Glomerular endothelial cell (primary cell): Measurements from ENCODE around the gene SYNGR1. TPM values are rescaled to one million over a fixed set of nuclear protein-coding genes. Genes with fewer than 3 reads are reported as not detected.

Experiments used
- DNase-seq: peaks from one replicate; pipeline ENCODE4 v3.0.0-alpha.2; 2011; ENCODE audit warnings: low read depth, low spot score; ENCODE audit errors: extremely low read depth
- total RNA-seq: library from RNA; depleted of rRNA; stranded (reverse); fragments of >200 nt; gene quantifications from 2 replicates; pipeline ENCODE4 v1.2.3, GENCODE V29; 2015

Gene SYNGR1
- total RNA-seq, 1 donor from 2014 or later: 3.3 TPM

GRCh38 chr22:39365492-39365780 lies 15.6 kb downstream of the SYNGR1 start:
- DNase-seq: no peak

- no peak for DNase-seq
Observed at GRCh38 chr22:39367035-39367434, 17.2 kb downstream of the SYNGR1 start.

DNA sequence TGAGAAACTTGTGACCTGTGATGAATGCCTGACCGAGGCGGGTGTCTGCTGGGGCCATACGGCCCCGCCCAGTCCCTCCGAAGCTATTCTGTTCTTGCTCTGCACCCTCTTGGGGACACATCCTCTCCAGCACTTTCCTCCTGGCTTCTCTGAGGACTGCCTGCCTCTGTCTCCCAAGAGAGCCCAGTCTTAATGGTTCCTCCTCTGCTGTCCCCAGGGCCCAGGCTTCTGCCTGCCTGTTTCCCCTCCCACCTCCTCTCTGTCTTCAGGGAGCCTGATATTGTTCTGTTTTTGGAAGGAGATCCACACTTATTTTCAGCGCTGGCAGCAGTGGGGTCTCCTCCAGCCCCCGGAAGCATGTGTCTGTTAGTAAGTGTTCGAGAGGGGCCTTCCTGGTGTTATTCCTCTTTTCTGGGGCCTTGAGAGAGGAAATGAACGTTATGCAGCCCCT lies 18.7 kb downstream of the SYNGR1 start:
- DNase-seq: no peak

GRCh38 chr22:39369186-39369585 lies 19.4 kb downstream of the SYNGR1 start:
- no peak for DNase-seq

DNA sequence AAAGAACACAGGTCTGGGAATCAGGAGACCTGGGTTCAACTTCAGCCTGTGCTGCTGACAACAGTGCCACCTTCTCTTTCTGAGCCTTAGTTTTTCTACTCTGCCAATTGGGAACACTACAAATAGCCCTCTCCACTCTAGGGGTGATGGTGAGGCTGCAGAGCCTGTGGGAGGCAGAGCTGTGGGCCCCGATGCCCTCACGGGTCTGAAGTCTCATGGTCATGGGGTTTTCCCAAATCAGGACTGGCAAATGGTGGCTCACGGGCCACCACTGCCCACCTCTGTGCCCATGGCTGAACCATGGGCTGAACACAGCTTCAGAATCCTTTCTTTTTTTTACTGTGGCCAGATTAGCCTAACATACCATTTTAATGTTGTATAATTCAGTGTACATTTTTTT lies 19.8 kb downstream of the SYNGR1 start:
- DNase-seq: no peak

- no peak for DNase-seq
Observed at GRCh38 chr22:39371732-39372131, 21.9 kb downstream of the SYNGR1 start.

- DNase-seq: no peak
Observed at GRCh38 chr22:39374191-39374590, 24.4 kb downstream of the SYNGR1 start.

- DNase-seq: no peak
Observed at GRCh38 chr22:39374801-39375200, 25.0 kb downstream of the SYNGR1 start.

DNA sequence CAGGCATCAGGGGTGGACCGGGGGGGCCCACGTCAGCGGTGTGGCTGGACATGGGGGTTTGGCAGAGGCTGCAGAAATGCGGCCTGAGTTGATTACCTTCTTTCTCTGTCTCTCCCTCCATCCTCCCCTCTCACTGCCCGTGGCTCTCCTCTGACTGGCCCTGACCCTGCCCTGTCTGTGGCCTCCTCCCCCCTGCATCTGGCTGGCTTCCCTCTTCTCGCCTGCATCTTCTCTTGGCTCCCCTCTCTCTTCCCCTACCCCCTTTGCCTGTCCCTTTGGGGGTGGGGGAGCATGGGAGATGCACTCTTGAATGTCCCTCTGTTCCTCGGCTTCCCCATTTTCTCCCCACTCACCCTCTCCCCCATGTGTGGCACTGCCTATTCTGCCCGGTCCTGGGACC lies 25.9 kb downstream of the SYNGR1 start:
- DNase-seq: no peak

DNA sequence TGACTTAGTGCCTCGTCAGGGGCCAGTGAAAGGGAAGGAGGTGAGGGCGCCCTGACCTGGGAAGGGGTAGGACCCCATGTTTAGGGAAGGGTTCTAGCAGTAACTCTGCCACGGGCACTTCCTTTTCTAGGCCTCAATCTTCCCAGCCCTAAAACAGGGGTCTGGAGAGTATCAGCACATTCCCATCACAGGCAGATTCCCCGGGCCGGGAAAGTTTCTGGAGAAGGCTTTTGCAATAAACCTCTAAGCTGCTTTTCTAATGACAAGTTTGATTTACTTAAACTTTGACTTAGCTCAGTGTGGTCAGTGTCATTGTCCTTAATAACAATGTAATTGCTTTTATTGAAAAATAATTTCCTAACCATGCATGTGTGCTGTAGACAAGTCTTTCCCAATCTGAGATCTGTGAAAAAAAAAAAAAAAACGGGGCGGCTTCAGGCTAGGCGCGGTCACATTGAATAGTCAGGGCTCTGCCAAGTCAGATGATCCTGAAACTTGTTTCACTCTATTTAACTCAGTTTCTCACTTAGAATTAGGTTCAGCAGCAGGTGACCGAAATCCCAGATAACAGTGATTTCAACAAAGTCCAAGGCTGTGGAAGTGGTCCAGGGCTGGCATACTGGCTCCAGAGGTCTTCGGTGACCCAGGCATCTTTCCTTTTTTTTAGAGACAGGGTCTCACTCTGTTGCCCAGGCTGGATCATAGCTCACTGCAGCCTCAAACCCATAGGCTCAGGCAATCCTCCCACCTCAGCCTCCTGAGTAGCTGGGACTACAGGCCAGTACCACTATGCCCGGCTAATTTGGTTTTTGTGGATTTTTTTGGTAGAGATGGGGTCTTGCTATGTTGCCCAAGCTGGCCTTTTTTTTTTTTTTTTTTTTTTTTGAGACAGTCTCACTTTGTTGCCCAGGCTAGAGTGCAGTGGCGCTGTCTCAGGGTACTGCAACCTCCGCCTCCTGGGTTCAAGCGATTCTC lies 30.3 kb downstream of the SYNGR1 start:
- DNase-seq: no peak

- DNase-seq: no peak
Observed at GRCh38 chr22:39381009-39381755, 31.4 kb downstream of the SYNGR1 start.

GRCh38 chr22:39381930-39382329 lies 32.1 kb downstream of the SYNGR1 start:
- no peak for DNase-seq

DNA sequence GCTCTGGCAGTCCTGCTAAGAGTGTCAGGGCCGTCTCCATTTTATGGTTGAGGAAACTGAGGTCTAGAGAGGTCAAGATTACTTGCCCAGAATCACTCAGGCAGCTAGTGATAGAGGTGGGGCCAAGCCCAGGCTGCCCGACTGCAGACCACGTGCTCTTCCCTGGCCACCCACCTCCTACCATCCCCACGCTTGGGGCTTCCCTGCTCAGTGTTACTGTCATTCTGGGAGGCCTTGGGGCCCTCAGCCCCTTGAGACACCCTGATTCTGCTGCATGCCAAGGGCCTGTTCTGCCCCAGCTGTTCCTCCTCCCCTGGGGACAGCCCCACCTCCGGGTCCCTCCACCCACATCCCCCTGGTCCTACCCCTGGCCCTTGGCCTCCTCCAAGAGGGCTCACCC lies 32.6 kb downstream of the SYNGR1 start:
- no peak for DNase-seq

DNA sequence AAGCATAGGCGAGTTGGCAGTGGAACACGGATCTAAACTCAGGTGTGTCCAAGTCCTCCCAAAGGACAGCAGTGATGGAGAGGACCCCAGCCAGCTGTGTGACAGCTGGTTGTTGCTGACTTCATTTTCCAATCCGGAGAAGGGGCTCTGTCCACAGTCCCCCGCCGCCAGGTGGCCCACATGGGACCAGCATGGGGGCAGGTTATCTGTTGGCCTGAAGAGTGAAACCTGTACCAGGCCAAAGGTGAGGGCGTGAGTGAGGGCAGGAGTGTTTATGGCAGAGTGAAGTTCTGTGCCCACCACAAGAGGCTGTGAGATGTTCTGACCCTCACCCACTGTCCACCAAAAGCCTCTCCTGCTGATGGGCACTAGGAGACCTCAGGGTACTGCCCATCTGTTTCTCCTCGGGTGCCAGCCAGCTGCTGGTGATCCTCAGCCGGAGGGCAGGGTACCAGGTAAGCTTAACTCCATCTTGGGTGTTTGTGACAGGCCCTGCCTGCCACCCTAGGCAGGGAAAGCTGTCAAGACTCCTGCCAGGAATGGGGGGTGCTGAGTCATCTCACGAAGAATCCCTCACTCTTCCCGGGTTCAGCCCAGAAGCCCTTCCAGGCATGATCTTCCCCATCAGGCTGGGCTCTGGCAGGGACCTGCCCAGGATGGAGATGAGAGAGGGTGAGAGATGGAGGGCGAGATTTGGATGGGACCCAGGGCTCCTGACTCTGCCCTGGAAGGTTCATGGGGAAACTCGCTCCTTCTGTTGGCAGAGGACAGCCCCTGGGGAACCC lies 34.2 kb downstream of the SYNGR1 start:
- DNase-seq: no peak

- DNase-seq: no peak
Observed at GRCh38 chr22:39384750-39385480, 35.1 kb downstream of the SYNGR1 start.

DNA sequence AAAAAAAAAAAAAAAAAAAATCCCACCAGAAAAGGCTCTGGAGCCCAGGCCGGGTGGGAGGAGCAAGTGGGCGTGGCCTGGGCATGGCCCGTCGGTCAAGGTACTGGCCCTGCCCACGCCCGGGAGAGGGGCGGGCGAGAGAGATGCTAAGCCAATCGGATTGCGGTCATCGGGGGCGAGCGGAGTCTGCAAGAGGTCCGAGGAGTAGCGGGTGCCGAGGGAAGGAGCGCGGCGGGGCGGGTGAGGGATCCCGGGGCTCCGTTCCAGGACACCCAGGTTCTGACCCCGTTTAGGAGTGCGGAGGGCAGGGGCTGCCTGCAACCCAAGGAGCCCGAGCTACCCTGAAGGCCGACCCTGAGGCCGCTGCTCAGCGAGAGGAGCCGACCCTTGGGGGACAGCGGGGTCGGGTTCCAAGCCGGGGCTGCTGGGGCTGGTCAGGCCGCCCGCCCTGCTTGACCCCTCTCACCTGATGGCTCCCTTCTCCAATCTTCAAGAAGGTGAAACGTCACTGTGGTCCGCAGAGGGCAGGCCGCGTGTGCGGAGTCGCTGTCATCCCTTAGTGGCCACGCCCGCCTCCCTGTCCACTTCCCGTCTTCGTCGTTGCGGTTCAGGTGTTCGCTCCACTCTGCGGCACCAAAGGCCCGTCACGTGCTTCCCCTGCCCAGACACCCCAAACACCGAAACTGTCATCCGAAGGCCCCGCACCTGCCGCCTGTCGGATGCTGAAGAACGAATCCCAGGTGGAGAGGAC lies 38.6 kb downstream of the SYNGR1 start:
- DNase-seq: peak; percentile 14

DNA sequence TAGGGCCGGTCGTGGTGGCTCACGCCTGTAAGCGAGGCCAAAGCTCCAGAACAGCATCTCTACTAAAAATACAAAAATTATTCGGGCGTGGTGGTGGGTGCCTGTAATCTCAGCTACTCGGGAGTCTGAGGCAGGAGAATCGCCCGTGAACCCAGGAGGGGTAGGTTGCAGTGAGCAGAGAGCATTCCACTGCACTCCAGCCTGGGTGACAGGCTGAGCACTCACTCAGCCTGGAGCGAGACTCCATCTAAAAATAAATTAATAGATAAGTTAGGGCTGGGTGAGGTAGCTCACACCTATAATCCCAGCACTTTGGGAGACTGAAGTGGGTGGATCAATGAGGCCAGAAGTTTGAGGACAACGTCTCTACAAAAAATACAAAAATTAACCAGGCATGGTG lies 39.6 kb downstream of the SYNGR1 start:
- no peak for DNase-seq

- no peak for DNase-seq
Observed at GRCh38 chr22:39392341-39392948, 42.7 kb downstream of the SYNGR1 start.
